HepG2 (cell line): ENCODE measurements around the gene GBA3. TPM values are rescaled to one million over a fixed set of nuclear protein-coding genes. Genes with fewer than 3 reads are reported as not detected.

Source experiments
- ATAC-seq: fragments of 200-7000 bp; cut with Tn5 transposase; 3 replicates; pipeline ENCODE4 v1.9.1; 2020; ENCODE audit warnings: mild to moderate bottlenecking, moderate library complexity
- BruUV-seq: library from RNA; stranded (reverse); fragments of 400-500 nt; replicated peaks from 2 replicates; lab custom pipeline; 2021; lab: Mats Ljungman, UMichigan
- CTCF ChIA-PET: fragments of 300-600 bp; formaldehyde crosslinking; extraction: SDS; loops from one replicate; lab custom pipeline; 2021; ENCODE audit warnings: low total read pairs, inconsistent platforms, low intra/inter-chr PET ratio; lab: Yijun Ruan, JAX
- POLR2A ChIA-PET: fragments of 350-600 bp; sonication (Branson Sonifier 250); formaldehyde crosslinking; loops from one replicate; lab custom pipeline; 2020; ENCODE audit warnings: antibody characterized with exemption, inconsistent platforms; lab: Yijun Ruan, JAX
- DNase-seq: peaks from one replicate; pipeline ENCODE4 v3.0.0-alpha.2; 2015; ENCODE audit warnings: low spot score
- FAIRE-seq: peaks from 3 replicates; lab custom pipeline; 2011; peaks lifted over from hg19 to GRCh38; lab: Jason Lieb, UNC
- H2AFZ ChIP-seq: one replicate; pipeline ENCODE4 v1.6.1; 2011; ENCODE audit warnings: low read length, inconsistent platforms
- H3K27ac ChIP-seq: fragments of 300-600 bp; 3 replicates; pipeline ENCODE4 v1.8.0; 2011; ENCODE audit warnings: mixed run types, mild to moderate bottlenecking, mixed read lengths, low read length, inconsistent platforms; ENCODE audit not compliant: insufficient read depth; ENCODE audit errors: extremely low read length
- H3K27me3 ChIP-seq, 2 experiments: fragments of 200-600 bp in 1 of 2; 2 replicates in 1 of 2; 3 replicates in 1 of 2; pipeline versions ENCODE4 v1.6.0 to v1.8.0; 2011; ENCODE audit warnings: low read length in 2 of 2, mild to moderate bottlenecking in 2 of 2, moderate library complexity in 2 of 2, inconsistent platforms in 1 of 2; ENCODE audit not compliant: insufficient read depth in 2 of 2, control insufficient read depth in 1 of 2
- H3K36me3 ChIP-seq, 2 experiments: fragments of 200-600 bp in 1 of 2; replicated peaks in 1 of 2; 2 replicates in 1 of 2; 3 replicates in 1 of 2; pipeline versions ENCODE4 v1.5.1 to v1.8.0; 2011; ENCODE audit warnings: low read length in 2 of 2, inconsistent platforms in 1 of 2; ENCODE audit not compliant: insufficient read depth in 2 of 2, control insufficient read depth in 1 of 2
- H3K4me1 ChIP-seq: 2 replicates; pipeline ENCODE4 v1.5.1; 2012; ENCODE audit warnings: low read length, inconsistent platforms; ENCODE audit not compliant: insufficient read depth
- H3K4me2 ChIP-seq: 2 replicates; pipeline ENCODE4 v1.6.0; 2011; ENCODE audit warnings: low read depth, low read length, inconsistent platforms
- H3K4me3 ChIP-seq, 3 experiments: fragments of 200-600 bp in 1 of 3; sonication (generic), shearing (Covaris generic) in 1 of 3; replicated peaks in 1 of 3; 2 replicates each; pipeline ENCODE4 v1.5.1; 2011 to 2016; ENCODE audit warnings: low read length in 3 of 3, inconsistent platforms in 2 of 3, low read depth in 2 of 3, mild to moderate bottlenecking in 2 of 3, control low read depth in 1 of 3, mixed read lengths in 1 of 3; ENCODE audit not compliant: insufficient read depth in 1 of 3
- H3K79me2 ChIP-seq: one replicate; pipeline ENCODE4 v1.6.1; 2011; ENCODE audit warnings: low read length, inconsistent platforms; ENCODE audit not compliant: insufficient read depth
- H3K9ac ChIP-seq: 2 replicates; pipeline ENCODE4 v1.6.0; 2011; ENCODE audit warnings: mild to moderate bottlenecking, low read depth, low read length, inconsistent platforms; ENCODE audit not compliant: insufficient read depth
- H3K9me3 ChIP-seq: 2 replicates; pipeline ENCODE4 v1.5.1; 2012; ENCODE audit warnings: mild to moderate bottlenecking, low read length
- H4K20me1 ChIP-seq: 2 replicates; pipeline ENCODE4 v1.6.0; 2011; ENCODE audit warnings: inconsistent platforms, mild to moderate bottlenecking, low read length, moderate library complexity; ENCODE audit not compliant: insufficient read depth
- CBX2 ChIP-seq, 2 experiments: fragments of 200-600 bp in 1 of 2; sonication (generic); formaldehyde crosslinking in 1 of 2; IDR thresholded peaks; 2 replicates each; pipeline versions ENCODE4 v1.7.0 to v1.8.1; 2018 to 2022; ENCODE audit warnings: low read depth in 2 of 2, low read length in 1 of 2, mild to moderate bottlenecking in 1 of 2, missing genetic modification reagents in 1 of 2
- JUN ChIP-seq: sonication (generic); formaldehyde crosslinking; IDR thresholded peaks from 2 replicates; pipeline ENCODE4 v1.4.0; 2020; ENCODE audit warnings: mild to moderate bottlenecking, missing genetic modification reagents
- MIXL1 ChIP-seq: IDR thresholded peaks from 2 replicates; pipeline ENCODE4 v1.6.1; 2016
- TIGD3 ChIP-seq: sonication (generic); formaldehyde crosslinking; IDR thresholded peaks from 2 replicates; pipeline ENCODE4 v1.5.1; 2020; ENCODE audit warnings: mild to moderate bottlenecking, missing genetic modification reagents, borderline replicate concordance
- ZIK1 ChIP-seq: sonication (generic); formaldehyde crosslinking; IDR thresholded peaks from 2 replicates; pipeline ENCODE4 v1.5.0; 2020; ENCODE audit warnings: mild to moderate bottlenecking, low read depth, missing genetic modification reagents, borderline replicate concordance
- ZNF17 ChIP-seq: sonication (generic); formaldehyde crosslinking; IDR thresholded peaks from 2 replicates; pipeline ENCODE4 v1.5.0; 2020; ENCODE audit warnings: mild to moderate bottlenecking, missing genetic modification reagents
- ZNF263 ChIP-seq: sonication (generic); formaldehyde crosslinking; IDR thresholded peaks from 2 replicates; pipeline ENCODE4 v1.4.0; 2020; ENCODE audit warnings: missing genetic modification reagents
- ZNF281 ChIP-seq: sonication (generic); formaldehyde crosslinking; IDR thresholded peaks from 2 replicates; pipeline ENCODE4 v1.4.0; 2020; ENCODE audit warnings: missing genetic modification reagents, borderline replicate concordance
- WGBS: methylation state at CpG from one replicate; pipeline ENCODE4 v1.1.6; 2017; ENCODE audit warnings: low lambda C conversion rate; 5-methylcytosine and 5-hydroxymethylcytosine counted together
- in situ Hi-C: cut with HindIII; loops from 2 replicates; pipeline ENCODE4 v1.10.0; 2017; ENCODE audit warnings: low pct_unique_long_range_greater_than_20kb; ENCODE audit not compliant: extremely low pct_ligation_motif_present
- intact Hi-C: fragments of 100-400 bp; cut with micrococcal nuclease; formaldehyde crosslinking; loops from one replicate; pipeline ENCODE4 v1.10.0; 2022; ENCODE audit not compliant: unreplicated experiment
- polyA plus RNA-seq, 8 experiments: library from polyadenylated mRNA; depleted of rRNA in 3 of 8; stranded (reverse) in 7 of 8; unstranded in 1 of 8; fragments of >200 nt; fragmentation: Illumina TruSeq in 4 of 8; extraction: Trizol in 4 of 8; gene quantifications; 2 replicates each; pipeline versions ENCODE4 v1.2.1 to v1.2.3, GENCODE V29; 2011 to 2016; ENCODE audit warnings: low read depth in 4 of 8, missing spikeins in 1 of 8, mixed read lengths in 1 of 8; ENCODE audit not compliant: insufficient read depth in 1 of 8
- total RNA-seq, 5 experiments: library from RNA; depleted of rRNA; stranded (reverse); fragments of >200 nt; fragmentation: Illumina TruSeq; extraction: Trizol; gene quantifications; 2 replicates each; pipeline ENCODE4 v1.2.3, GENCODE V29; 2016; ENCODE audit warnings: low read depth in 1 of 5
- TF ChIP-seq, protein P1 (sequence below): sonication (generic); formaldehyde crosslinking; conservative IDR thresholded peaks from 2 replicates; pipeline ENCODE4 v1.8.0; 2022; ENCODE audit warnings: missing genetic modification reagents
- TF ChIP-seq, protein P2 (sequence below): sonication (generic); formaldehyde crosslinking; IDR thresholded peaks from 2 replicates; pipeline ENCODE4 v1.4.0; 2020; ENCODE audit warnings: mild to moderate bottlenecking, missing genetic modification reagents, borderline replicate concordance
- TF ChIP-seq, protein P3 (sequence below): IDR thresholded peaks from 2 replicates; pipeline ENCODE4 v1.6.1; 2016; ENCODE audit warnings: mild to moderate bottlenecking

The GBA3 gene
- total and polyA plus RNA-seq, 2 of the 13 experiments (the other 11 are each of a cell fraction or from before 2014, with no cell fraction given): 0.18 TPM; not detected in 1

GRCh38 chr4:22689428-22689827 lies 3.3 kb upstream of the GBA3 start:
- Histone ChIP-seq H3K27ac (no peak overlapping the region), H4K20me1 (no peaks in the 10 kb centered on the region), H3K9ac (no peak overlapping the region), H3K9me3 (no peaks in the 10 kb centered on the region), H2AFZ (no peak overlapping the region), H3K79me2 (no peaks in the 10 kb centered on the region), H3K36me3 (no peaks in the 10 kb centered on the region), H3K4me2 (no peak overlapping the region), H3K4me3 (no peak overlapping the region), H3K4me1 (peaks cover 17% of the 10 kb centered on the region; the same call in 1 of the 2 replicates), H3K27me3 (no peaks in the 10 kb centered on the region)
- BruUV-seq: no TSS peak
- CTCF ChIA-PET: interaction anchor here (3.0 kb wide), 1 partner anchor 279 kb away, joined by 15 read pairs; no protein-coding TSS in a partner anchor
- FAIRE-seq (no peak), ATAC-seq (no peak), DNase-seq (no peak)
- 31% methylated on average over 3 of the region's 3 CpGs for WGBS
- POLR2A ChIA-PET: no interaction called here
- in situ Hi-C loops (no loop called here), intact Hi-C loops (no loop called here)
- TF ChIP-seq, protein P1, sequence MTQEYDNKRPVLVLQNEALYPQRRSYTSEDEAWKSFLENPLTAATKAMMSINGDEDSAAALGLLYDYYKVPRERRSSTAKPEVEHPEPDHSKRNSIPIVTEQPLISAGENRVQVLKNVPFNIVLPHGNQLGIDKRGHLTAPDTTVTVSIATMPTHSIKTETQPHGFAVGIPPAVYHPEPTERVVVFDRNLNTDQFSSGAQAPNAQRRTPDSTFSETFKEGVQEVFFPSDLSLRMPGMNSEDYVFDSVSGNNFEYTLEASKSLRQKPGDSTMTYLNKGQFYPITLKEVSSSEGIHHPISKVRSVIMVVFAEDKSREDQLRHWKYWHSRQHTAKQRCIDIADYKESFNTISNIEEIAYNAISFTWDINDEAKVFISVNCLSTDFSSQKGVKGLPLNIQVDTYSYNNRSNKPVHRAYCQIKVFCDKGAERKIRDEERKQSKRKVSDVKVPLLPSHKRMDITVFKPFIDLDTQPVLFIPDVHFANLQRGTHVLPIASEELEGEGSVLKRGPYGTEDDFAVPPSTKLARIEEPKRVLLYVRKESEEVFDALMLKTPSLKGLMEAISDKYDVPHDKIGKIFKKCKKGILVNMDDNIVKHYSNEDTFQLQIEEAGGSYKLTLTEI (CRISPR knock-in tag): no peak
- TF ChIP-seq, protein P2, sequence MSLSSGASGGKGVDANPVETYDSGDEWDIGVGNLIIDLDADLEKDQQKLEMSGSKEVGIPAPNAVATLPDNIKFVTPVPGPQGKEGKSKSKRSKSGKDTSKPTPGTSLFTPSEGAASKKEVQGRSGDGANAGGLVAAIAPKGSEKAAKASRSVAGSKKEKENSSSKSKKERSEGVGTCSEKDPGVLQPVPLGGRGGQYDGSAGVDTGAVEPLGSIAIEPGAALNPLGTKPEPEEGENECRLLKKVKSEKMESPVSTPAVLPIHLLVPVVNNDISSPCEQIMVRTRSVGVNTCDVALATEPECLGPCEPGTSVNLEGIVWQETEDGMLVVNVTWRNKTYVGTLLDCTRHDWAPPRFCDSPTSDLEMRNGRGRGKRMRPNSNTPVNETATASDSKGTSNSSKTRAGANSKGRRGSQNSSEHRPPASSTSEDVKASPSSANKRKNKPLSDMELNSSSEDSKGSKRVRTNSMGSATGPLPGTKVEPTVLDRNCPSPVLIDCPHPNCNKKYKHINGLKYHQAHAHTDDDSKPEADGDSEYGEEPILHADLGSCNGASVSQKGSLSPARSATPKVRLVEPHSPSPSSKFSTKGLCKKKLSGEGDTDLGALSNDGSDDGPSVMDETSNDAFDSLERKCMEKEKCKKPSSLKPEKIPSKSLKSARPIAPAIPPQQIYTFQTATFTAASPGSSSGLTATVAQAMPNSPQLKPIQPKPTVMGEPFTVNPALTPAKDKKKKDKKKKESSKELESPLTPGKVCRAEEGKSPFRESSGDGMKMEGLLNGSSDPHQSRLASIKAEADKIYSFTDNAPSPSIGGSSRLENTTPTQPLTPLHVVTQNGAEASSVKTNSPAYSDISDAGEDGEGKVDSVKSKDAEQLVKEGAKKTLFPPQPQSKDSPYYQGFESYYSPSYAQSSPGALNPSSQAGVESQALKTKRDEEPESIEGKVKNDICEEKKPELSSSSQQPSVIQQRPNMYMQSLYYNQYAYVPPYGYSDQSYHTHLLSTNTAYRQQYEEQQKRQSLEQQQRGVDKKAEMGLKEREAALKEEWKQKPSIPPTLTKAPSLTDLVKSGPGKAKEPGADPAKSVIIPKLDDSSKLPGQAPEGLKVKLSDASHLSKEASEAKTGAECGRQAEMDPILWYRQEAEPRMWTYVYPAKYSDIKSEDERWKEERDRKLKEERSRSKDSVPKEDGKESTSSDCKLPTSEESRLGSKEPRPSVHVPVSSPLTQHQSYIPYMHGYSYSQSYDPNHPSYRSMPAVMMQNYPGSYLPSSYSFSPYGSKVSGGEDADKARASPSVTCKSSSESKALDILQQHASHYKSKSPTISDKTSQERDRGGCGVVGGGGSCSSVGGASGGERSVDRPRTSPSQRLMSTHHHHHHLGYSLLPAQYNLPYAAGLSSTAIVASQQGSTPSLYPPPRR: no peak
- TF ChIP-seq ZIK1 (CRISPR knock-in tag) (no peak), MIXL1 (CRISPR knock-in tag) (no peak), JUN (no peak), ZNF17 (CRISPR knock-in tag) (no peak), CBX2 (IDR thresholded peaks at IDR 0.05; ENCODE audit: low read depth, low read length) (no peak), CBX2 (CRISPR knock-in tag; IDR thresholded peaks at IDR 0.05; ENCODE audit: low read depth) (no peak), TIGD3 (CRISPR knock-in tag) (no peak), ZNF281 (no peak), ZNF263 (CRISPR knock-in tag) (no peak)
- TF ChIP-seq, protein P3, sequence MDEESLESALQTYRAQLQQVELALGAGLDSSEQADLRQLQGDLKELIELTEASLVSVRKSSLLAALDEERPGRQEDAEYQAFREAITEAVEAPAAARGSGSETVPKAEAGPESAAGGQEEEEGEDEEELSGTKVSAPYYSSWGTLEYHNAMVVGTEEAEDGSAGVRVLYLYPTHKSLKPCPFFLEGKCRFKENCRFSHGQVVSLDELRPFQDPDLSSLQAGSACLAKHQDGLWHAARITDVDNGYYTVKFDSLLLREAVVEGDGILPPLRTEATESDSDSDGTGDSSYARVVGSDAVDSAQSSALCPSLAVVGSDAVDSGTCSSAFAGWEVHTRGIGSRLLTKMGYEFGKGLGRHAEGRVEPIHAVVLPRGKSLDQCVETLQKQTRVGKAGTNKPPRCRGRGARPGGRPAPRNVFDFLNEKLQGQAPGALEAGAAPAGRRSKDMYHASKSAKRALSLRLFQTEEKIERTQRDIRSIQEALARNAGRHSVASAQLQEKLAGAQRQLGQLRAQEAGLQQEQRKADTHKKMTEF (CRISPR knock-in tag): no peak
